Hepatocyte (in vitro differentiated cells): ENCODE measurements around the gene MACROD2. TPM values are rescaled to one million over a fixed set of nuclear protein-coding genes. Genes with fewer than 3 reads are reported as not detected.

Source experiments
- DNase-seq: peaks from one replicate; pipeline ENCODE4 v3.0.0-alpha.2; 2016; ENCODE audit warnings: low spot score
- H2AFZ ChIP-seq: fragments of 200-600 bp; sonication (generic); 2 replicates; pipeline ENCODE4 v1.6.0; 2016; ENCODE audit warnings: antibody characterized with exemption, mild to moderate bottlenecking
- H3K27ac ChIP-seq: fragments of 200-600 bp; sonication (generic); 2 replicates; pipeline ENCODE4 v1.5.1; 2016; ENCODE audit warnings: mild to moderate bottlenecking
- H3K27me3 ChIP-seq: fragments of 200-600 bp; sonication (generic); 2 replicates; pipeline ENCODE4 v1.6.1; 2016
- H3K36me3 ChIP-seq: fragments of 200-600 bp; sonication (generic); replicated peaks from 2 replicates; pipeline ENCODE4 v1.5.1; 2016; ENCODE audit warnings: low read depth; ENCODE audit not compliant: insufficient read depth
- H3K4me1 ChIP-seq: fragments of 200-600 bp; sonication (generic); 2 replicates; pipeline ENCODE4 v1.5.1; 2016; ENCODE audit warnings: mild to moderate bottlenecking, moderate library complexity; ENCODE audit not compliant: insufficient read depth
- H3K4me2 ChIP-seq: fragments of 200-600 bp; sonication (generic); 2 replicates; pipeline ENCODE4 v1.6.0; 2016
- H3K4me3 ChIP-seq: fragments of 200-600 bp; sonication (generic); 2 replicates; pipeline ENCODE4 v1.5.1; 2016; ENCODE audit warnings: mild to moderate bottlenecking
- H3K79me2 ChIP-seq: fragments of 200-600 bp; sonication (generic); 2 replicates; pipeline ENCODE4 v1.6.0; 2017; ENCODE audit warnings: mild to moderate bottlenecking
- H3K9me2 ChIP-seq: fragments of 200-600 bp; sonication (generic); replicated peaks from 2 replicates; pipeline ENCODE4 v1.6.0; 2017; ENCODE audit warnings: mild to moderate bottlenecking; ENCODE audit not compliant: insufficient read depth
- H3K9me3 ChIP-seq: fragments of 200-600 bp; sonication (generic); 2 replicates; pipeline ENCODE4 v1.5.1; 2016; ENCODE audit warnings: low read depth, mild to moderate bottlenecking
- H4K20me1 ChIP-seq: fragments of 200-600 bp; sonication (generic); 2 replicates; pipeline ENCODE4 v1.6.0; 2016; ENCODE audit warnings: mild to moderate bottlenecking; ENCODE audit not compliant: insufficient read depth, poor library complexity, severe bottlenecking
- CTCF ChIP-seq: fragments of 200-600 bp; sonication (generic); IDR thresholded peaks from 2 replicates; pipeline ENCODE4 v1.5.1; 2016; ENCODE audit warnings: antibody characterized with exemption, mild to moderate bottlenecking; ENCODE audit not compliant: poor library complexity
- EZH2 ChIP-seq: fragments of 200-600 bp; sonication (generic); IDR thresholded peaks from 2 replicates; pipeline ENCODE4 v1.6.1; 2016; ENCODE audit warnings: antibody characterized with exemption, mild to moderate bottlenecking, borderline replicate concordance
- EZH2phosphoT487 ChIP-seq: fragments of 200-600 bp; sonication (generic); IDR thresholded peaks from one replicate; pipeline ENCODE4 v1.6.1; 2018; ENCODE audit warnings: antibody characterized with exemption, mild to moderate bottlenecking, low read depth, moderate library complexity; ENCODE audit not compliant: unreplicated experiment, severe bottlenecking
- WGBS: methylation state at CpG from one replicate; pipeline ENCODE4 v1.1.6; 2016; ENCODE audit warnings: low lambda C conversion rate; ENCODE audit errors: missing lambda C conversion rate; 5-methylcytosine and 5-hydroxymethylcytosine counted together
- polyA plus RNA-seq: library from polyadenylated mRNA; unstranded; fragments of >200 nt; fragmentation: Nextera tagmentation; extraction: Ambion mirVana; gene quantifications from 2 replicates; pipeline ENCODE4 v1.2.1, GENCODE V29; 2016
- total RNA-seq: library from RNA; depleted of rRNA; stranded (reverse); fragments of >200 nt; gene quantifications from 2 replicates; pipeline ENCODE4 v1.2.3, GENCODE V29; 2014

Gene MACROD2
- total and polyA plus RNA-seq, 2 experiments from 2014 or later: 2.4 to 3.1 TPM

- Histone ChIP-seq H2AFZ (no peak overlapping the region), H3K9me2 (no peaks in the 10 kb centered on the region), H4K20me1 (no peaks in the 10 kb centered on the region), H3K4me2 (no peak overlapping the region), H3K4me3 (no peak overlapping the region), H3K36me3 (no peaks in the 10 kb centered on the region), H3K27me3 (no peaks in the 10 kb centered on the region), H3K4me1 (no peaks in the 10 kb centered on the region), H3K9me3 (no peaks in the 10 kb centered on the region), H3K79me2 (no peaks in the 10 kb centered on the region), H3K27ac (peak overlapping the region; percentile 46)
- WGBS: 50% methylated on average over 1 of the region's 1 CpG
- DNase-seq: no peak
- no peak for TF ChIP-seq CTCF
- TF ChIP-seq EZH2phosphoT487: no peak
- no peak for TF ChIP-seq EZH2
Measured at GRCh38 chr20:14724468-14724867, 729.2 kb downstream of the MACROD2 start.

- 92% methylated on average over 3 of the region's 3 CpGs for WGBS
- TF ChIP-seq EZH2 (no peak), CTCF (no peak), EZH2phosphoT487 (no peak)
- Histone ChIP-seq H3K4me2 (no peak overlapping the region), H4K20me1 (no peaks in the 10 kb centered on the region), H3K27me3 (no peaks in the 10 kb centered on the region), H3K27ac (no peak overlapping the region), H3K9me2 (no peaks in the 10 kb centered on the region), H3K9me3 (no peaks in the 10 kb centered on the region), H3K4me3 (no peak overlapping the region), H3K79me2 (no peaks in the 10 kb centered on the region), H2AFZ (no peak overlapping the region), H3K4me1 (no peaks in the 10 kb centered on the region), H3K36me3 (no peaks in the 10 kb centered on the region)
- DNase-seq: no peak
Measured at GRCh38 chr20:14726591-14726990, 731.3 kb downstream of the MACROD2 start.

- H3K79me2 ChIP-seq: no peaks in the 10 kb centered on the region
- no peak for TF ChIP-seq EZH2
- TF ChIP-seq CTCF: no peak
- TF ChIP-seq EZH2phosphoT487: no peak
- no peak overlapping the region for H3K4me2 ChIP-seq
- no peak overlapping the region for H2AFZ ChIP-seq
- no peaks in the 10 kb centered on the region for H3K27me3 ChIP-seq
- peaks cover 2% of the 10 kb centered on the region for H3K4me1 ChIP-seq
- H3K4me3 ChIP-seq: no peak overlapping the region
- DNase-seq: no peak
- no peaks in the 10 kb centered on the region for H3K9me3 ChIP-seq
- no peak overlapping the region for H3K27ac ChIP-seq
- H3K36me3 ChIP-seq: no peaks in the 10 kb centered on the region
- no peaks in the 10 kb centered on the region for H4K20me1 ChIP-seq
- WGBS: 89% methylated on average over 1 of the region's 1 CpG
- H3K9me2 ChIP-seq: no peaks in the 10 kb centered on the region
Measured at GRCh38 chr20:14727485-14728150, 732.3 kb downstream of the MACROD2 start.
